HEK293T (cell line): ENCODE results near the gene PDE6A.

Experiments used
- BHLHE40 ChIP-seq: fragments of 450-650 bp; IDR thresholded peaks from 2 replicates; pipeline ENCODE4 v1.6.1; 2016; ENCODE audit warnings: mild to moderate bottlenecking, moderate library complexity, borderline replicate concordance
- FOXK2 ChIP-seq: fragments of 450-650 bp; IDR thresholded peaks from 2 replicates; pipeline ENCODE4 v1.6.1; 2016; ENCODE audit warnings: mild to moderate bottlenecking
- FOXM1 ChIP-seq: fragments of 450-650 bp; IDR thresholded peaks from 2 replicates; pipeline ENCODE4 v1.6.1; 2017; ENCODE audit warnings: mild to moderate bottlenecking, borderline replicate concordance
- HDGF ChIP-seq: fragments of 450-650 bp; IDR thresholded peaks from 2 replicates; pipeline ENCODE4 v1.6.1; 2017; ENCODE audit warnings: antibody characterized with exemption, borderline replicate concordance
- NFRKB ChIP-seq: fragments of 450-650 bp; IDR thresholded peaks from 2 replicates; pipeline ENCODE4 v1.6.1; 2016; ENCODE audit warnings: mild to moderate bottlenecking, moderate library complexity
- SP1 ChIP-seq: fragments of 450-650 bp; IDR thresholded peaks from 2 replicates; pipeline ENCODE4 v1.6.1; 2017
- TARDBP ChIP-seq: fragments of 450-650 bp; IDR thresholded peaks from 2 replicates; pipeline ENCODE4 v1.6.1; 2016
- TF ChIP-seq, protein P1 (sequence below): fragments of 450-650 bp; IDR thresholded peaks from 2 replicates; pipeline ENCODE4 v1.6.1; 2016

DNA sequence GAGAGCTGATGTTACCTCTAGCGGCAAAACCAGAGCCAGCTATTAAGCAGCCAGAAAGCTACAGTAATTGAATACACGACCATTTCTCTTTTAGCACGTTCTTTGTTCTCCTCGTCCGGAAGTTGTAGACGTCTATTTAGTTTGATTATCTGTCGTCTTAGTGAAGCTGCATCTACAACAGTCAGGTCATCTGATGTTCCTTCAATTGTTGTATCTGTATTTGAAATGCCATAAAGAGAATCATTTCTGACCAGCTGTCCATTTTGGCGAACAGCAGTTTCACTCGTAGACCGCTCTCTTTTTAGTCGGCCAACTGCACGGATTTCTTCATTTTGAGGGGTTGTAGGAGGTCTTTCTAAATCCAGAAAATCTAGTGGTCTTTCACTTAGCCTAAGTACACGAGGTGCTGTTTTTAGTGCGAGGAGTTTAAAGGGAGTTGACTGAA lies 12.6 kb downstream of the PDE6A start:
- TF ChIP-seq FOXK2 (no peak), FOXM1 (no peak), NFRKB (no peak), TARDBP (no peak), BHLHE40 (no peak), SP1 (no peak), HDGF (no peak)
- TF ChIP-seq, protein P1, sequence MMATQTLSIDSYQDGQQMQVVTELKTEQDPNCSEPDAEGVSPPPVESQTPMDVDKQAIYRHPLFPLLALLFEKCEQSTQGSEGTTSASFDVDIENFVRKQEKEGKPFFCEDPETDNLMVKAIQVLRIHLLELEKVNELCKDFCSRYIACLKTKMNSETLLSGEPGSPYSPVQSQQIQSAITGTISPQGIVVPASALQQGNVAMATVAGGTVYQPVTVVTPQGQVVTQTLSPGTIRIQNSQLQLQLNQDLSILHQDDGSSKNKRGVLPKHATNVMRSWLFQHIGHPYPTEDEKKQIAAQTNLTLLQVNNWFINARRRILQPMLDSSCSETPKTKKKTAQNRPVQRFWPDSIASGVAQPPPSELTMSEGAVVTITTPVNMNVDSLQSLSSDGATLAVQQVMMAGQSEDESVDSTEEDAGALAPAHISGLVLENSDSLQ = no peak
